Ascending aorta (tissue), 2 donors: ENCODE results near the gene WNT2. TPM values are rescaled to one million over a fixed set of nuclear protein-coding genes. Genes with fewer than 3 reads are reported as not detected.

ENCODE experiments used
- DNase-seq, 2 donors: peaks; one replicate each; pipeline ENCODE4 v3.0.0-alpha.2; 2019; ENCODE audit warnings: low spot score in 2 of 2
- H3K27ac ChIP-seq, 2 donors: fragments of 200-600 bp; sonication (generic); one replicate each; pipeline ENCODE4 v1.5.1; 2016 to 2017; ENCODE audit warnings: mild to moderate bottlenecking in 1 of 2
- H3K27me3 ChIP-seq: fragments of 200-600 bp; sonication (generic); one replicate; pipeline ENCODE4 v1.5.1; 2017
- H3K36me3 ChIP-seq, 2 donors: fragments of 200-600 bp; sonication (generic); one replicate each; pipeline ENCODE4 v1.5.1; 2016
- H3K4me1 ChIP-seq, 2 donors: fragments of 200-600 bp; sonication (generic); one replicate each; pipeline ENCODE4 v1.5.1; 2016 to 2017; ENCODE audit warnings: mild to moderate bottlenecking in 1 of 2
- H3K4me3 ChIP-seq, 2 donors: fragments of 200-600 bp; sonication (generic); one replicate each; pipeline ENCODE4 v1.5.1; 2016 to 2017; ENCODE audit warnings: mild to moderate bottlenecking in 1 of 2
- H3K9me3 ChIP-seq, 2 donors: fragments of 200-600 bp; sonication (generic); one replicate each; pipeline ENCODE4 v1.5.1; 2016
- intact Hi-C: fragments of 100-400 bp; cut with DNase I; formaldehyde crosslinking; loops from one replicate; pipeline ENCODE4 v1.15.1; 2023
- total RNA-seq: library from RNA; depleted of rRNA; stranded (reverse); fragments of >200 nt; gene quantifications from one replicate; pipeline ENCODE4 v1.1.0, GENCODE V29; 2016
- TF ChIP-seq, protein P1 (sequence below), 3 experiments: fragments of 200-600 bp in 2 of 3; fragments of 450-650 bp in 1 of 3; sonication (generic) in 2 of 3; IDR thresholded peaks; one replicate each; pipeline ENCODE4 v1.5.1; 2016 to 2019; ENCODE audit warnings: antibody characterized with exemption in 3 of 3, mild to moderate bottlenecking in 1 of 3, moderate library complexity in 1 of 3

The WNT2 gene
- total RNA-seq, 1 donor from 2014 or later: 6.1 TPM

DNA sequence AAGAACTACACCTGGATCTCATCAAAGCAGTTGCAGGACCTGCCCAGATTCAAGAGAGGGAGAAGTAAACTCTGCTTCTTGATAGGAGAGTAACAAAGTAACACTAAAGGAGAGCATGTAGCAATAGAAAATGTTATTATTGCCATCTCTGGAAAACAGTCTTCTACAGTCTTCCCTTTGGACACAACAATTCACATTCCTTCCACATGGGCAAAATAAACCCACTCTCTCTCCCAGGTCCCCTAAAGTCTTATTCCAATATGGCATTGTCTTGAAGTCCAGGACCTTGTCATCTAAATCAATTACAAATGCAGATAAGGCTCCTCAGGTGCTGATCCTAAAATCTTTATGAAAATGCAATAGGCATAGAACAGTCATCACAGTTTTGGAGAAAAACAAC, 10.3 kb upstream of the WNT2 start:
- intact Hi-C loops: loop anchor here (10.0 kb wide), 1 partner anchor 58 kb away; no protein-coding TSS in a partner anchor
- Histone ChIP-seq H3K27ac (no peak overlapping the region), H3K4me3 (no peak overlapping the region), H3K27me3 (no peaks in the 10 kb centered on the region), H3K4me1 (no peaks in the 10 kb centered on the region), H3K36me3 (no peaks in the 10 kb centered on the region), H3K9me3 (no peaks in the 10 kb centered on the region)
- TF ChIP-seq, protein P1, sequence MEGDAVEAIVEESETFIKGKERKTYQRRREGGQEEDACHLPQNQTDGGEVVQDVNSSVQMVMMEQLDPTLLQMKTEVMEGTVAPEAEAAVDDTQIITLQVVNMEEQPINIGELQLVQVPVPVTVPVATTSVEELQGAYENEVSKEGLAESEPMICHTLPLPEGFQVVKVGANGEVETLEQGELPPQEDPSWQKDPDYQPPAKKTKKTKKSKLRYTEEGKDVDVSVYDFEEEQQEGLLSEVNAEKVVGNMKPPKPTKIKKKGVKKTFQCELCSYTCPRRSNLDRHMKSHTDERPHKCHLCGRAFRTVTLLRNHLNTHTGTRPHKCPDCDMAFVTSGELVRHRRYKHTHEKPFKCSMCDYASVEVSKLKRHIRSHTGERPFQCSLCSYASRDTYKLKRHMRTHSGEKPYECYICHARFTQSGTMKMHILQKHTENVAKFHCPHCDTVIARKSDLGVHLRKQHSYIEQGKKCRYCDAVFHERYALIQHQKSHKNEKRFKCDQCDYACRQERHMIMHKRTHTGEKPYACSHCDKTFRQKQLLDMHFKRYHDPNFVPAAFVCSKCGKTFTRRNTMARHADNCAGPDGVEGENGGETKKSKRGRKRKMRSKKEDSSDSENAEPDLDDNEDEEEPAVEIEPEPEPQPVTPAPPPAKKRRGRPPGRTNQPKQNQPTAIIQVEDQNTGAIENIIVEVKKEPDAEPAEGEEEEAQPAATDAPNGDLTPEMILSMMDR (IDR thresholded peaks at IDR 0.05): no peak
- DNase-seq: no peak

DNA sequence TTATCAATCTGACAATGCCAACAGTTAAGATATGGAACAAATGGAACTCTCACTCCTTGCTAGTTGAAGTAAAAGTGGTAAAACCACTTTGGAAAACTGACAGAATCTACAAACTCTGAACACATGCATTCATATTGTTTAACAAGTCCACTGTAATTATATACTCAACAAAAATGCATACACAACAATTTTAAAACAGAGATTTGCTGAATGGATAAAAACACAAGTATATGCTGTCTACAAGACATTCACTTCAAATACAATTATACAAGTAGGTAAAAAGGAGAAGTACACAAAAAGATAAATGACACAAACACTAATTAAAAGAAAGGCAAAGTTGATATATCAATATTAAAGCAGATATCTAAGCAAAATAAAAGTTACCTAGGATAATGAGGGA, 9.2 kb upstream of the WNT2 start:
- TF ChIP-seq, protein P1 (IDR thresholded peaks at IDR 0.05): no peak
- intact Hi-C loops: loop anchor here (10.0 kb wide), 1 partner anchor 57 kb away; no protein-coding TSS in a partner anchor
- no peak for DNase-seq

DNA sequence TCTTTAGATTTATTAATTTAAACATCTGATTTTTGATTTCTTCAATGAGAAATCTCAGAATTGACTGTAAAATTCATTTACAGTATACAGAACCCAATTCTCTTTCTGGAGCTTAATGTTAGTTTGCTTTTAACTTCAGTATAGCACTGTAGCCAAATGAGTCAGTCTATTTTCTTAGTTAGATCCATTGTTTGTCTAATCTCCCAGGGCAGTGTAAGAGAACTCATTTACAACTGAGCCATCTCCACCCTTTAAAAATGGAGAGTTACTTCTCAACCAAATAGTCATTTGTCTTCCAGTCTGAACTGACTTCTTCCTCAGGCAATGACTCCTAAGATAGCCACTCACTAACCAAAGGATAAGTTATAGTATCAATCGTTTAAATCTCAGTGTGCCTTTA, 3.0 kb upstream of the WNT2 start:
- peaks cover 0 to 4% of the 10 kb centered on the region in 2 donors for H3K4me1 ChIP-seq
- no peak overlapping the region for H3K27ac ChIP-seq
- no peaks in the 10 kb centered on the region for H3K9me3 ChIP-seq
- H3K36me3 ChIP-seq: no peaks in the 10 kb centered on the region
- no peak overlapping the region for H3K4me3 ChIP-seq
- no peak for DNase-seq
- no peaks in the 10 kb centered on the region for H3K27me3 ChIP-seq
- TF ChIP-seq, protein P1 (IDR thresholded peaks at IDR 0.05): no peak
- intact Hi-C loops: no loop called here

More for the DNA sequence above, 9.2 kb upstream of the WNT2 start:
- Histone ChIP-seq H3K4me3 (no peak overlapping the region), H3K4me1 (no peaks in the 10 kb centered on the region), H3K27ac (no peak overlapping the region), H3K27me3 (no peaks in the 10 kb centered on the region), H3K36me3 (no peaks in the 10 kb centered on the region), H3K9me3 (no peaks in the 10 kb centered on the region)

DNA sequence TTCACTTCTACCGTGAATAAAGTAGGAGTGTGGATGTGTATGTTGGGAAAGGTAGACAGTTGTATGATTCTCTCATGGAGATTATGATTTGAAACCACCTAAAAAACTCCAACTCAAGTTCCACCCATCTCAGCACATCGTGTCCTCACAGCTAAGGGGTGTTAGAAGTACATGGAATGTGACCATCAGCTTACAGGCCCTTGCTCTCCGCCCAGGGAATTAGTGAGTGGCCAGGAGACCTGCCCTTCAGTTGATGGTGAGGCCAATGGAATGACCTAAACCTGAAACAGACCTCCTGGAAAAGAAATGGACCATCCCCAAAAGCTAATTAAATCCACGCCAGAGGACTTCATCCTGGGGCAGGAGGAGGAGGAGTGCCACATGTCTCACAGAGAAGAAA, 2.1 kb upstream of the WNT2 start:
- H3K36me3 ChIP-seq: no peaks in the 10 kb centered on the region
- H3K4me1 ChIP-seq: peaks cover 0 to 4% of the 10 kb centered on the region in 2 donors
- TF ChIP-seq, protein P1 (IDR thresholded peaks at IDR 0.05): no peak
- no peaks in the 10 kb centered on the region for H3K9me3 ChIP-seq
- no peaks in the 10 kb centered on the region for H3K27me3 ChIP-seq
- H3K4me3 ChIP-seq: peak overlapping the region; percentile 61 to 67
- intact Hi-C loops: no loop called here
- H3K27ac ChIP-seq: peak overlapping the region in 1 of 2 donors; percentile 18
- no peak for DNase-seq

DNA sequence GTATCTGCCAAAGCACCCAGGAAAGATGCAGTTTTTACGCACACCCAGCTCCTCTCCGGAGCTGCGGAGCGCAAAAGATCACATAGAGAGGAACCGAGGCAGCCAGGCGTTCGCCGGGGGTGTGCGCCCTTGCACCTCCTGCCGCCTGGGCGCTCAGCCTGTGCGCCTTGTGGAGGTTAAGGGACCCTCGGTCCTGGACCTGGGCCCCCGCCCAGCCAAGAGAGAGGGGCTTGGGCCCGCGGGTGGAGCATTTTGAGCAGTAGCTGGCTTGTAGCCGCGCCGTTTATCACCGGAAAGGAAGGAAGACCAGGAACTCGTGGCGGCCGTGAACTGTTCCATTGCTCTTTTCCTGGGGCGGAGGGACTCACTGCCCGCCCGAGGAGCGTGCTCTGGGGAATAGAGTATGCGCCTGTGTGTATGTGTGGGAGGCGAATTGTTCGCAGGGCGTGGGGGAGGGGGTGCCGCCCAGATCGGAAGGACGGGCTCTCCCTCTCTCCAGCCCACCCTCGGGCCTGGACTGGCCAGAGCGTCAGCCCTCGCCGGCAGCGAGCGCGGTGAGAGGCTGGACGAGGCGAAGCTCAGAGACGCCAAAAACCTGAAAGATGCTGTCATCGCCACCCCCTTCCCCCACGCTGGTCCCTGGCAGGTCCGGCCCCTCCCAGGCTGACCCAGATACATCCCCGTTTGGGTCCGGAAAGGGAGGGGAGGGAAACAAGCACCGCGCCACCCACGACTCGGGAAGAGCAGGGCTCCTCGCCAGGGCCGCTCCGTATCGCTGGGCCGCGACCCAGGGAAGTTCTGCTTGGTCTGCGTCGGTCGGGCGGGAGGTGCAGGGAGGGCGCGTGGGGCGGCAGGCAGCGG, 1.2 kb upstream of the WNT2 start:
- Histone ChIP-seq H3K27me3 (no peaks in the 10 kb centered on the region), H3K36me3 (no peaks in the 10 kb centered on the region), H3K4me3 (peak overlapping the region; percentile 61 to 67), H3K27ac (no peak overlapping the region), H3K4me1 (peaks cover 0 to 4% of the 10 kb centered on the region in 2 donors), H3K9me3 (no peaks in the 10 kb centered on the region)
- DNase-seq: peak in 1 of 2 donors; percentile 73
- intact Hi-C loops: no loop called here
- TF ChIP-seq, protein P1 (IDR thresholded peaks at IDR 0.05): no peak
